HepG2 (cell line): ENCODE measurements around the gene SSBP2. TPM values are rescaled to one million over a fixed set of nuclear protein-coding genes. Genes with fewer than 3 reads are reported as not detected.

Source experiments
- ATAC-seq: fragments of 200-7000 bp; cut with Tn5 transposase; 3 replicates; pipeline ENCODE4 v1.9.1; 2020; ENCODE audit warnings: mild to moderate bottlenecking, moderate library complexity
- BruUV-seq: library from RNA; stranded (reverse); fragments of 400-500 nt; replicated peaks from 2 replicates; lab custom pipeline; 2021; lab: Mats Ljungman, UMichigan
- CTCF ChIA-PET: fragments of 300-600 bp; formaldehyde crosslinking; extraction: SDS; loops from one replicate; lab custom pipeline; 2021; ENCODE audit warnings: low total read pairs, inconsistent platforms, low intra/inter-chr PET ratio; lab: Yijun Ruan, JAX
- POLR2A ChIA-PET: fragments of 350-600 bp; sonication (Branson Sonifier 250); formaldehyde crosslinking; loops from one replicate; lab custom pipeline; 2020; ENCODE audit warnings: antibody characterized with exemption, inconsistent platforms; lab: Yijun Ruan, JAX
- DNase-seq: peaks from one replicate; pipeline ENCODE4 v3.0.0-alpha.2; 2015; ENCODE audit warnings: low spot score
- FAIRE-seq: peaks from 3 replicates; lab custom pipeline; 2011; peaks lifted over from hg19 to GRCh38; lab: Jason Lieb, UNC
- H2AFZ ChIP-seq: one replicate; pipeline ENCODE4 v1.6.1; 2011; ENCODE audit warnings: low read length, inconsistent platforms
- H3K27ac ChIP-seq: fragments of 300-600 bp; 3 replicates; pipeline ENCODE4 v1.8.0; 2011; ENCODE audit warnings: mixed run types, mild to moderate bottlenecking, mixed read lengths, low read length, inconsistent platforms; ENCODE audit not compliant: insufficient read depth; ENCODE audit errors: extremely low read length
- H3K27me3 ChIP-seq, 2 experiments: fragments of 200-600 bp in 1 of 2; 2 replicates in 1 of 2; 3 replicates in 1 of 2; pipeline versions ENCODE4 v1.6.0 to v1.8.0; 2011; ENCODE audit warnings: low read length in 2 of 2, mild to moderate bottlenecking in 2 of 2, moderate library complexity in 2 of 2, inconsistent platforms in 1 of 2; ENCODE audit not compliant: insufficient read depth in 2 of 2, control insufficient read depth in 1 of 2
- H3K36me3 ChIP-seq, 2 experiments: fragments of 200-600 bp in 1 of 2; replicated peaks in 1 of 2; 2 replicates in 1 of 2; 3 replicates in 1 of 2; pipeline versions ENCODE4 v1.5.1 to v1.8.0; 2011; ENCODE audit warnings: low read length in 2 of 2, inconsistent platforms in 1 of 2; ENCODE audit not compliant: insufficient read depth in 2 of 2, control insufficient read depth in 1 of 2
- H3K4me1 ChIP-seq: 2 replicates; pipeline ENCODE4 v1.5.1; 2012; ENCODE audit warnings: low read length, inconsistent platforms; ENCODE audit not compliant: insufficient read depth
- H3K4me2 ChIP-seq: 2 replicates; pipeline ENCODE4 v1.6.0; 2011; ENCODE audit warnings: low read depth, low read length, inconsistent platforms
- H3K4me3 ChIP-seq, 3 experiments: fragments of 200-600 bp in 1 of 3; sonication (generic), shearing (Covaris generic) in 1 of 3; replicated peaks in 1 of 3; 2 replicates each; pipeline ENCODE4 v1.5.1; 2011 to 2016; ENCODE audit warnings: low read length in 3 of 3, inconsistent platforms in 2 of 3, low read depth in 2 of 3, mild to moderate bottlenecking in 2 of 3, control low read depth in 1 of 3, mixed read lengths in 1 of 3; ENCODE audit not compliant: insufficient read depth in 1 of 3
- H3K79me2 ChIP-seq: one replicate; pipeline ENCODE4 v1.6.1; 2011; ENCODE audit warnings: low read length, inconsistent platforms; ENCODE audit not compliant: insufficient read depth
- H3K9ac ChIP-seq: 2 replicates; pipeline ENCODE4 v1.6.0; 2011; ENCODE audit warnings: mild to moderate bottlenecking, low read depth, low read length, inconsistent platforms; ENCODE audit not compliant: insufficient read depth
- H3K9me3 ChIP-seq: 2 replicates; pipeline ENCODE4 v1.5.1; 2012; ENCODE audit warnings: mild to moderate bottlenecking, low read length
- H4K20me1 ChIP-seq: 2 replicates; pipeline ENCODE4 v1.6.0; 2011; ENCODE audit warnings: inconsistent platforms, mild to moderate bottlenecking, low read length, moderate library complexity; ENCODE audit not compliant: insufficient read depth
- AGO2 ChIP-seq: fragments of 200-400 bp; formaldehyde crosslinking; optimal IDR thresholded peaks from 2 replicates; pipeline ENCODE3; 2017; ENCODE audit warnings: mild to moderate bottlenecking, low read depth, low read length, moderate library complexity
- HNF4A ChIP-seq: sonication (generic); formaldehyde crosslinking; IDR thresholded peaks from 2 replicates; pipeline ENCODE4 v1.4.0; 2020; ENCODE audit warnings: missing genetic modification reagents
- POLR2G ChIP-seq: fragments of 200-400 bp; formaldehyde crosslinking; IDR thresholded peaks from 2 replicates; pipeline ENCODE4 v1.6.1; 2018; ENCODE audit warnings: mild to moderate bottlenecking, low read depth, low read length, moderate library complexity
- SALL2 ChIP-seq: sonication (generic); formaldehyde crosslinking; IDR thresholded peaks from 2 replicates; pipeline ENCODE4 v1.8.1; 2023; ENCODE audit warnings: mild to moderate bottlenecking, missing genetic modification reagents, inconsistent platforms
- ZNF251 ChIP-seq: sonication (generic); formaldehyde crosslinking; IDR thresholded peaks from 2 replicates; pipeline ENCODE4 v1.9.0; 2021; ENCODE audit warnings: mild to moderate bottlenecking, missing genetic modification reagents
- WGBS: methylation state at CpG from one replicate; pipeline ENCODE4 v1.1.6; 2017; ENCODE audit warnings: low lambda C conversion rate; 5-methylcytosine and 5-hydroxymethylcytosine counted together
- in situ Hi-C: cut with HindIII; loops from 2 replicates; pipeline ENCODE4 v1.10.0; 2017; ENCODE audit warnings: low pct_unique_long_range_greater_than_20kb; ENCODE audit not compliant: extremely low pct_ligation_motif_present
- intact Hi-C: fragments of 100-400 bp; cut with micrococcal nuclease; formaldehyde crosslinking; loops from one replicate; pipeline ENCODE4 v1.10.0; 2022; ENCODE audit not compliant: unreplicated experiment
- polyA plus RNA-seq, 8 experiments: library from polyadenylated mRNA; depleted of rRNA in 3 of 8; stranded (reverse) in 7 of 8; unstranded in 1 of 8; fragments of >200 nt; fragmentation: Illumina TruSeq in 4 of 8; extraction: Trizol in 4 of 8; gene quantifications; 2 replicates each; pipeline versions ENCODE4 v1.2.1 to v1.2.3, GENCODE V29; 2011 to 2016; ENCODE audit warnings: low read depth in 4 of 8, missing spikeins in 1 of 8, mixed read lengths in 1 of 8; ENCODE audit not compliant: insufficient read depth in 1 of 8
- total RNA-seq, 5 experiments: library from RNA; depleted of rRNA; stranded (reverse); fragments of >200 nt; fragmentation: Illumina TruSeq; extraction: Trizol; gene quantifications; 2 replicates each; pipeline ENCODE4 v1.2.3, GENCODE V29; 2016; ENCODE audit warnings: low read depth in 1 of 5
- TF ChIP-seq, protein P1 (sequence below), 2 experiments: sonication (generic) in 1 of 2; formaldehyde crosslinking in 1 of 2; IDR thresholded peaks; 2 replicates each; pipeline versions ENCODE4 v1.4.0 to v1.6.1; 2018 to 2020; ENCODE audit warnings: missing genetic modification reagents in 2 of 2, borderline replicate concordance in 1 of 2, low read depth in 1 of 2, mild to moderate bottlenecking in 1 of 2, missing biosample characterization in 1 of 2
- TF ChIP-seq, protein P2 (sequence below): sonication (generic); formaldehyde crosslinking; IDR thresholded peaks from 2 replicates; pipeline ENCODE4 v1.8.0; 2022; ENCODE audit warnings: low read depth, missing genetic modification reagents

SSBP2 gene
- total and polyA plus RNA-seq, 2 of the 13 experiments (the other 11 are each of a cell fraction or from before 2014, with no cell fraction given) = 0.16 TPM; not detected in 1

DNA sequence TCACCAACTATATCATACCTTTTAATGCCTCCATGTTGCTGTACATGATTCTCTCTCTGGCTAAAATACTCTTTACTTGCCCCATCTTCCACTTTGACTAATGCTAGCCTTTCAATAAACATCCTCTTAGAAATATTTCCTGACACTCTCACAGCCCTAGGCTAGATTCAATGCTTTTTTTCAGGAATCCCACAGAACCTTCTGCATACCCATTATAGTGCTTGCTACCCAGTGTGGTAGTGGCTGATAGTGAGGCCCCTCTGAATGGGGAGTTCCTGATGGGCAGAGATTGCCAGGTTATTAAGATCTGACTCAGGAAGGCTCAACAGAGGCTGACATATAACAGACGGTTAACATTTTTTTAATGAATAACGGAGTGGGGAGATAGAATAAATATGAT is 11.6 kb downstream of the SSBP2 start:
- Histone ChIP-seq H2AFZ (no peak overlapping the region), H3K4me3 (no peak overlapping the region), H3K36me3 (no peaks in the 10 kb centered on the region), H3K9ac (no peak overlapping the region), H3K4me2 (no peak overlapping the region), H3K4me1 (no peaks in the 10 kb centered on the region), H3K27ac (no peak overlapping the region), H3K27me3 (no peaks in the 10 kb centered on the region), H3K9me3 (no peaks in the 10 kb centered on the region), H3K79me2 (no peaks in the 10 kb centered on the region), H4K20me1 (no peaks in the 10 kb centered on the region)
- in situ Hi-C loops = no loop called here
- TF ChIP-seq ZNF251 (CRISPR knock-in tag) (no peak), HNF4A (CRISPR knock-in tag) (no peak), SALL2 (CRISPR knock-in tag) (no peak), POLR2G (no peak), AGO2 (no peak)
- TF ChIP-seq, protein P1, sequence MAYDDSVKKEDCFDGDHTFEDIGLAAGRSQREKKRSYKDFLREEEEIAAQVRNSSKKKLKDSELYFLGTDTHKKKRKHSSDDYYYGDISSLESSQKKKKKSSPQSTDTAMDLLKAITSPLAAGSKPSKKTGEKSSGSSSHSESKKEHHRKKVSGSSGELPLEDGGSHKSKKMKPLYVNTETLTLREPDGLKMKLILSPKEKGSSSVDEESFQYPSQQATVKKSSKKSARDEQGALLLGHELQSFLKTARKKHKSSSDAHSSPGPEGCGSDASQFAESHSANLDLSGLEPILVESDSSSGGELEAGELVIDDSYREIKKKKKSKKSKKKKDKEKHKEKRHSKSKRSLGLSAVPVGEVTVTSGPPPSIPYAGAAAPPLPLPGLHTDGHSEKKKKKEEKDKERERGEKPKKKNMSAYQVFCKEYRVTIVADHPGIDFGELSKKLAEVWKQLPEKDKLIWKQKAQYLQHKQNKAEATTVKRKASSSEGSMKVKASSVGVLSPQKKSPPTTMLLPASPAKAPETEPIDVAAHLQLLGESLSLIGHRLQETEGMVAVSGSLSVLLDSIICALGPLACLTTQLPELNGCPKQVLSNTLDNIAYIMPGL (CRISPR knock-in tag; IDR thresholded peaks at IDR 0.05; ENCODE audit: borderline replicate concordance in 1 of 2, low read depth in 1 of 2) = no peak
- TF ChIP-seq, protein P2, sequence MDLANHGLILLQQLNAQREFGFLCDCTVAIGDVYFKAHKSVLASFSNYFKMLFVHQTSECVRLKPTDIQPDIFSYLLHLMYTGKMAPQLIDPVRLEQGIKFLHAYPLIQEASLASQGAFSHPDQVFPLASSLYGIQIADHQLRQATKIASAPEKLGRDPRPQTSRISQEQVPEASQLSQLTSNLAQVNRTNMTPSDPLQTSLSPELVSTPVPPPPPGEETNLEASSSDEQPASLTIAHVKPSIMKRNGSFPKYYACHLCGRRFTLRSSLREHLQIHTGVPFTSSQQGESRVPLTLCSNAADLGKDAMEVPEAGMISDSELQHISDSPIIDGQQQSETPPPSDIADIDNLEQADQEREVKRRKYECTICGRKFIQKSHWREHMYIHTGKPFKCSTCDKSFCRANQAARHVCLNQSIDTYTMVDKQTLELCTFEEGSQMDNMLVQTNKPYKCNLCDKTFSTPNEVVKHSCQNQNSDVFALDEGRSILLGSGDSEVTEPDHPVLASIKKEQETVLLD (CRISPR knock-in tag) = no peak
- ChIA-PET CTCF (no interaction called here), POLR2A (no interaction called here)
- BruUV-seq = no TSS peak
- intact Hi-C loops = no loop called here
- ATAC-seq (no peak), DNase-seq (no peak), FAIRE-seq (no peak)
- WGBS = 80% methylated on average over 2 of the region's 2 CpGs
